HepG2 (cell line): ENCODE results near the gene IL1RL2. TPM values are rescaled to one million over a fixed set of nuclear protein-coding genes. Genes with fewer than 3 reads are reported as not detected.

Experiments used
- ATF1 ChIP-seq: IDR thresholded peaks from 2 replicates; pipeline ENCODE4 v1.6.1; 2016; ENCODE audit warnings: mild to moderate bottlenecking, control low read depth
- CHD4 ChIP-seq: fragments of 200-600 bp; sonication (generic); IDR thresholded peaks from 2 replicates; pipeline ENCODE4 v1.7.0; 2017; ENCODE audit warnings: mild to moderate bottlenecking, low read length, borderline replicate concordance
- GABPA ChIP-seq, 2 experiments: IDR thresholded peaks; 2 replicates each; pipeline ENCODE4 v1.6.1; 2011 to 2016; ENCODE audit warnings: low read depth in 2 of 2, low read length in 1 of 2, missing biosample characterization in 1 of 2, missing genetic modification characterization in 1 of 2
- GATAD2A ChIP-seq: IDR thresholded peaks from 2 replicates; pipeline ENCODE4 v1.6.1; 2016
- GLI4 ChIP-seq: sonication (generic); formaldehyde crosslinking; IDR thresholded peaks from 2 replicates; pipeline ENCODE4 v1.5.1; 2020; ENCODE audit warnings: missing genetic modification reagents, mild to moderate bottlenecking, moderate library complexity, borderline replicate concordance
- NFIC ChIP-seq: IDR thresholded peaks from 2 replicates; pipeline ENCODE4 v1.6.1; 2012; ENCODE audit warnings: mild to moderate bottlenecking, low read length, inconsistent platforms
- RAD51 ChIP-seq: fragments of 450-650 bp; IDR thresholded peaks from 2 replicates; pipeline ENCODE4 v1.6.1; 2016; ENCODE audit warnings: borderline replicate concordance
- SP2 ChIP-seq: sonication (generic); formaldehyde crosslinking; IDR thresholded peaks from 2 replicates; pipeline ENCODE4 v1.5.1; 2020; ENCODE audit warnings: mild to moderate bottlenecking, missing genetic modification reagents
- TCF12 ChIP-seq, 2 experiments: fragments of 450-650 bp in 1 of 2; sonication (generic) in 1 of 2; formaldehyde crosslinking in 1 of 2; IDR thresholded peaks; 2 replicates each; pipeline versions ENCODE4 v1.6.1 to v1.8.0; 2017 to 2022; ENCODE audit warnings: antibody characterized with exemption in 1 of 2, mild to moderate bottlenecking in 1 of 2, missing genetic modification reagents in 1 of 2, moderate library complexity in 1 of 2
- TCF7L2 ChIP-seq: IDR thresholded peaks from 2 replicates; pipeline ENCODE4 v1.6.1; 2011; ENCODE audit warnings: mild to moderate bottlenecking, low read depth, low read length, moderate library complexity
- YY1 ChIP-seq: IDR thresholded peaks from 2 replicates; pipeline ENCODE4 v1.6.1; 2011; ENCODE audit warnings: low read length, low read depth, moderate library complexity, mild to moderate bottlenecking; ENCODE audit not compliant: insufficient read depth, insufficient replicate concordance
- ZNF274 ChIP-seq: sonication (generic); formaldehyde crosslinking; IDR thresholded peaks from 2 replicates; pipeline ENCODE4 v1.5.1; 2020; ENCODE audit warnings: mild to moderate bottlenecking, missing genetic modification reagents
- ZNF275 ChIP-seq: sonication (generic); formaldehyde crosslinking; IDR thresholded peaks from 2 replicates; pipeline ENCODE4 v1.8.0; 2022; ENCODE audit warnings: missing genetic modification reagents, mild to moderate bottlenecking, inconsistent platforms, borderline replicate concordance
- ZNF441 ChIP-seq: sonication (generic); formaldehyde crosslinking; IDR thresholded peaks from 2 replicates; pipeline ENCODE4 v1.7.0; 2021; ENCODE audit warnings: missing genetic modification reagents, borderline replicate concordance
- ZNF879 ChIP-seq: sonication (generic); formaldehyde crosslinking; IDR thresholded peaks from 2 replicates; pipeline ENCODE4 v1.8.1; 2023; ENCODE audit warnings: missing genetic modification reagents
- ZSCAN9 ChIP-seq: IDR thresholded peaks from 2 replicates; pipeline ENCODE4 v1.6.1; 2016; ENCODE audit warnings: borderline replicate concordance
- polyA plus RNA-seq, 8 experiments: library from polyadenylated mRNA; depleted of rRNA in 3 of 8; stranded (reverse) in 7 of 8; unstranded in 1 of 8; fragments of >200 nt; fragmentation: Illumina TruSeq in 4 of 8; extraction: Trizol in 4 of 8; gene quantifications; 2 replicates each; pipeline versions ENCODE4 v1.2.1 to v1.2.3, GENCODE V29; 2011 to 2016; ENCODE audit warnings: low read depth in 4 of 8, missing spikeins in 1 of 8, mixed read lengths in 1 of 8; ENCODE audit not compliant: insufficient read depth in 1 of 8
- total RNA-seq, 5 experiments: library from RNA; depleted of rRNA; stranded (reverse); fragments of >200 nt; fragmentation: Illumina TruSeq; extraction: Trizol; gene quantifications; 2 replicates each; pipeline ENCODE4 v1.2.3, GENCODE V29; 2016; ENCODE audit warnings: low read depth in 1 of 5
- TF ChIP-seq, protein P1 (sequence below): sonication (generic); formaldehyde crosslinking; IDR thresholded peaks from 2 replicates; pipeline ENCODE4 v1.5.0; 2020; ENCODE audit warnings: mild to moderate bottlenecking, missing genetic modification reagents, borderline replicate concordance
- TF ChIP-seq, protein P2 (sequence below): sonication (generic); IDR thresholded peaks from 2 replicates; pipeline ENCODE4 v1.6.1; 2016; ENCODE audit warnings: low read depth, borderline replicate concordance

The IL1RL2 gene
- total and polyA plus RNA-seq, 2 of the 13 experiments (the other 11 are each of a cell fraction or from before 2014, with no cell fraction given) = 0.03 TPM; not detected in 1

DNA sequence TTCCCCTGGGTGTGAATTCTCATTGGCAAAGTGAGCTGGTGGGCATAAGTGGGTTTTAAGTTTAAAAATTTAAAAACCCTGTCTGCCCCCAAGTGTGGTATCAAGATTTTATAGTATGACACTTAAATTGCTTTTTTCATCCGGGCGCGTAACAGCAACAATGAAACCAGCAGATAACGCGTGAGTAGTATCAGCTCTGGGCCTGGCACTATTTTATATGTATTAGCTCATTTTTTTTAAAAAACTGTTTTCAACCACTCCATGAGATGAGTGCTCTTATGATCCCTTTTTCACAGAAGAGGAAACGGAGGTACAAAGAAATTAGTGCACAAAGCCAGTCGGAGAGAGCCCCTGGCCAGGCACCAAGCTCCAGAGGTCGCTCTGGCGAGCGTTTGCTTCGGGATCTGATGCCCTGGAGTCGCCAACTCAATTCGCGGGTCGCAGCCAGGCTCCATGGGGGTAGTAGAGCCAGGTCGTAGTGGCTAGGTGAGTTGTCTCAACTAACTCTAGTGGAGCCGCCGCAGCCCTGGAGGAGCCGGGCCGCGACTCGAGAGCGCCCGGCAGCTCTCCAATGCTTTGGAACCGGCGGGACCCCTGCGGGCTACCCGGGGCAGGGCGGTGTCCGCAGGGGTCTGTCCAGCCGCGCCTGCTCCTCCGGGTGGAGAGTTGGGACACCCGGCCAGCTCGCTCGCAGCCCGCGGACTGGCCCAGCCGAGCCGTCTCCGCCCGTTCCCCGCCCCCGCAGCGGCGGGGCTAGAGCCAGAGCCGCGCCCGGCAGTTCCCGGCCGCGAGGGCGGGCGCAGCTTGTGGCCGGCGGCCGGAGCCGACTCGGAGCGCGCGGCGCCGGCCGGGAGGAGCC, 44.6 kb upstream of the IL1RL2 start, which contains the start of gene IL1R1 (continued):
- TF ChIP-seq, protein P1, sequence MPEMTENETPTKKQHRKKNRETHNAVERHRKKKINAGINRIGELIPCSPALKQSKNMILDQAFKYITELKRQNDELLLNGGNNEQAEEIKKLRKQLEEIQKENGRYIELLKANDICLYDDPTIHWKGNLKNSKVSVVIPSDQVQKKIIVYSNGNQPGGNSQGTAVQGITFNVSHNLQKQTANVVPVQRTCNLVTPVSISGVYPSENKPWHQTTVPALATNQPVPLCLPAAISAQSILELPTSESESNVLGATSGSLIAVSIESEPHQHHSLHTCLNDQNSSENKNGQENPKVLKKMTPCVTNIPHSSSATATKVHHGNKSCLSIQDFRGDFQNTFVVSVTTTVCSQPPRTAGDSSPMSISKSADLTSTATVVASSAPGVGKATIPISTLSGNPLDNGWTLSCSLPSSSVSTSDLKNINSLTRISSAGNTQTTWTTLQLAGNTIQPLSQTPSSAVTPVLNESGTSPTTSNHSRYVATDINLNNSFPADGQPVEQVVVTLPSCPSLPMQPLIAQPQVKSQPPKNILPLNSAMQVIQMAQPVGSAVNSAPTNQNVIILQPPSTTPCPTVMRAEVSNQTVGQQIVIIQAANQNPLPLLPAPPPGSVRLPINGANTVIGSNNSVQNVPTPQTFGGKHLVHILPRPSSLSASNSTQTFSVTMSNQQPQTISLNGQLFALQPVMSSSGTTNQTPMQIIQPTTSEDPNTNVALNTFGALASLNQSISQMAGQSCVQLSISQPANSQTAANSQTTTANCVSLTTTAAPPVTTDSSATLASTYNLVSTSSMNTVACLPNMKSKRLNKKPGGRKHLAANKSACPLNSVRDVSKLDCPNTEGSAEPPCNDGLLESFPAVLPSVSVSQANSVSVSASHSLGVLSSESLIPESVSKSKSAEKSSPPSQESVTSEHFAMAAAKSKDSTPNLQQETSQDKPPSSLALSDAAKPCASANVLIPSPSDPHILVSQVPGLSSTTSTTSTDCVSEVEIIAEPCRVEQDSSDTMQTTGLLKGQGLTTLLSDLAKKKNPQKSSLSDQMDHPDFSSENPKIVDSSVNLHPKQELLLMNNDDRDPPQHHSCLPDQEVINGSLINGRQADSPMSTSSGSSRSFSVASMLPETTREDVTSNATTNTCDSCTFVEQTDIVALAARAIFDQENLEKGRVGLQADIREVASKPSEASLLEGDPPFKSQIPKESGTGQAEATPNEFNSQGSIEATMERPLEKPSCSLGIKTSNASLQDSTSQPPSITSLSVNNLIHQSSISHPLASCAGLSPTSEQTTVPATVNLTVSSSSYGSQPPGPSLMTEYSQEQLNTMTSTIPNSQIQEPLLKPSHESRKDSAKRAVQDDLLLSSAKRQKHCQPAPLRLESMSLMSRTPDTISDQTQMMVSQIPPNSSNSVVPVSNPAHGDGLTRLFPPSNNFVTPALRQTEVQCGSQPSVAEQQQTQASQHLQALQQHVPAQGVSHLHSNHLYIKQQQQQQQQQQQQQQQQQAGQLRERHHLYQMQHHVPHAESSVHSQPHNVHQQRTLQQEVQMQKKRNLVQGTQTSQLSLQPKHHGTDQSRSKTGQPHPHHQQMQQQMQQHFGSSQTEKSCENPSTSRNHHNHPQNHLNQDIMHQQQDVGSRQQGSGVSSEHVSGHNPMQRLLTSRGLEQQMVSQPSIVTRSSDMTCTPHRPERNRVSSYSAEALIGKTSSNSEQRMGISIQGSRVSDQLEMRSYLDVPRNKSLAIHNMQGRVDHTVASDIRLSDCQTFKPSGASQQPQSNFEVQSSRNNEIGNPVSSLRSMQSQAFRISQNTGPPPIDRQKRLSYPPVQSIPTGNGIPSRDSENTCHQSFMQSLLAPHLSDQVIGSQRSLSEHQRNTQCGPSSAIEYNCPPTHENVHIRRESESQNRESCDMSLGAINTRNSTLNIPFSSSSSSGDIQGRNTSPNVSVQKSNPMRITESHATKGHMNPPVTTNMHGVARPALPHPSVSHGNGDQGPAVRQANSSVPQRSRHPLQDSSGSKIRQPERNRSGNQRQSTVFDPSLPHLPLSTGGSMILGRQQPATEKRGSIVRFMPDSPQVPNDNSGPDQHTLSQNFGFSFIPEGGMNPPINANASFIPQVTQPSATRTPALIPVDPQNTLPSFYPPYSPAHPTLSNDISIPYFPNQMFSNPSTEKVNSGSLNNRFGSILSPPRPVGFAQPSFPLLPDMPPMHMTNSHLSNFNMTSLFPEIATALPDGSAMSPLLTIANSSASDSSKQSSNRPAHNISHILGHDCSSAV (CRISPR knock-in tag) = 0 out of 2 replicates have a peak, but pooled peaks have one; percentile 56
- TF ChIP-seq RAD51 (no peak), TCF7L2 (no peak), CHD4 (no peak), GABPA (IDR thresholded peaks at IDR 0.05; ENCODE audit: low read depth, low read length) (no peak), GABPA (CRISPR knock-in tag; IDR thresholded peaks at IDR 0.05; ENCODE audit: low read depth) (no peak), GATAD2A (CRISPR knock-in tag) (peak; percentile 26; the same call in 1 of the 2 replicates), ZSCAN9 (CRISPR knock-in tag) (no peak), ZNF879 (0 out of 2 replicates have a peak, but pooled peaks have one; percentile 70), ATF1 (CRISPR knock-in tag) (no peak), ZNF441 (CRISPR knock-in tag) (peak; percentile 49; the same call in 1 of the 2 replicates), YY1 (peak; percentile 49), SP2 (CRISPR knock-in tag) (no peak), ZNF275 (CRISPR knock-in tag) (peak; percentile 45; the same call in 1 of the 2 replicates), GLI4 (CRISPR knock-in tag) (no peak), ZNF274 (CRISPR knock-in tag) (peak; percentile 73; the same call in 1 of the 2 replicates), TCF12 (IDR thresholded peaks at IDR 0.05) (no peak), TCF12 (CRISPR knock-in tag; IDR thresholded peaks at IDR 0.05) (peak; percentile 82; the same call in 1 of the 2 replicates), NFIC (no peak)
- TF ChIP-seq, protein P2, sequence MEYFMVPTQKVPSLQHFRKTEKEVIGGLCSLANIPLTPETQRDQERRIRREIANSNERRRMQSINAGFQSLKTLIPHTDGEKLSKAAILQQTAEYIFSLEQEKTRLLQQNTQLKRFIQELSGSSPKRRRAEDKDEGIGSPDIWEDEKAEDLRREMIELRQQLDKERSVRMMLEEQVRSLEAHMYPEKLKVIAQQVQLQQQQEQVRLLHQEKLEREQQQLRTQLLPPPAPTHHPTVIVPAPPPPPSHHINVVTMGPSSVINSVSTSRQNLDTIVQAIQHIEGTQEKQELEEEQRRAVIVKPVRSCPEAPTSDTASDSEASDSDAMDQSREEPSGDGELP = no peak
